HPDE6-E6E7 (cell line): ENCODE measurements around the gene CPLANE2.
"Not testable (repeated sequence)": the region's sequence is repeated elsewhere in the genome, so short reads cannot be mapped to it uniquely, and the experiment has no call there.

Source experiments
- DNase-seq: peaks from one replicate; pipeline ENCODE4 v3.0.0; 2011; ENCODE audit warnings: missing footprints; ENCODE audit errors: extremely low spot score

Gene CPLANE2, protein sequence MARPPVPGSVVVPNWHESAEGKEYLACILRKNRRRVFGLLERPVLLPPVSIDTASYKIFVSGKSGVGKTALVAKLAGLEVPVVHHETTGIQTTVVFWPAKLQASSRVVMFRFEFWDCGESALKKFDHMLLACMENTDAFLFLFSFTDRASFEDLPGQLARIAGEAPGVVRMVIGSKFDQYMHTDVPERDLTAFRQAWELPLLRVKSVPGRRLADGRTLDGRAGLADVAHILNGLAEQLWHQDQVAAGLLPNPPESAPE

GRCh38 chr1:16236511-16237342, at the start of gene CPLANE2:
CPLANE2 (minus strand) TSS chr1:16237183; CDS start chr1:16236742, 441 bp downstream.
- peak; percentile 90 for DNase-seq

GRCh38 chr1:16286122-16286521, 49.1 kb upstream of the CPLANE2 start:
- DNase-seq, result no peak

- no peak for DNase-seq
These were observed 44.8 kb upstream of the CPLANE2 start for GRCh38 chr1:16281765-16282164.

DNA sequence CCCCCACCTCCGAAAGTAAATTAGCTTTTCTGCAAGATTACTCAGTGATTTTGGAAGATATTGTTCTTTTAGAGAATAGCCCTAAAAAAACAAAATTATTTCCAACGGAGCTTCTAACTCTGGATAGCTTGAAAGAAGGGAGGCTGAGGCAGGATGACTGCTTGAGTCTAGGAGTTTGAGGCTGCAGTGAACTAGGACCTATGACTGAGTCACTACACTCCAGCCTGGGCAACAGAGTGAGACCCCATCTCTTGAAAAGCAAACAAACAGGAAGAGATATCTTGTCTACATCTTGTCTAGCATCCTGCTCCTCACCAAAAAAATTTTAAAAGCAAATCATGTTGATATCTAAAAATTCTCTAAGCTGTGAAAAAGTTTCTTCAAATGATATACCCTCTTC, 42.2 kb upstream of the CPLANE2 start:
- DNase-seq, result no peak

GRCh38 chr1:16276302-16277030, 39.5 kb upstream of the CPLANE2 start:
- DNase-seq, result no peak

- DNase-seq, result no peak
These were observed 38.6 kb upstream of the CPLANE2 start for GRCh38 chr1:16275591-16275990.

DNA sequence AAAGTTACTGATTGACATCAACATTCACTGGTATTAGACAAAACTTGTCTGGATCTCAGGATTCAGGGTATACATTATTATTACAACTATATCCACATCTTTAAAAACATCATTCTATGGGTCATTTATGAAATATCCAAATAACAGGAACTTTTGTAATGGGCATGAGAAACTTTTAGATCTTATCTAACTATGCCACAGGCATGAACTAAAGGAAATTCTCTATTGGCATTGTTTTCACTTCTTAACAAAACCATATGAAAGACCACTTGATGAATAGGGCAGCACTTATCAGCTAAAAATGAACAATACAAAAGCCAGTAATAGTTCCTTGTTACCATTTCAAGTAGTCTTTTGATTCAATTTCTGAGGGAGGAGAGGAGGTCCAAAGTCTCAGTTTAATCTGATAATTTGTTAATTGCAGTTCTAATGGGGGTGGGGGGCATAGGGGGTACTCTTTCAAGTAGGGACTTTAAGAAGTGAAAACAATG, 30.8 kb upstream of the CPLANE2 start:
- no peak for DNase-seq

DNA sequence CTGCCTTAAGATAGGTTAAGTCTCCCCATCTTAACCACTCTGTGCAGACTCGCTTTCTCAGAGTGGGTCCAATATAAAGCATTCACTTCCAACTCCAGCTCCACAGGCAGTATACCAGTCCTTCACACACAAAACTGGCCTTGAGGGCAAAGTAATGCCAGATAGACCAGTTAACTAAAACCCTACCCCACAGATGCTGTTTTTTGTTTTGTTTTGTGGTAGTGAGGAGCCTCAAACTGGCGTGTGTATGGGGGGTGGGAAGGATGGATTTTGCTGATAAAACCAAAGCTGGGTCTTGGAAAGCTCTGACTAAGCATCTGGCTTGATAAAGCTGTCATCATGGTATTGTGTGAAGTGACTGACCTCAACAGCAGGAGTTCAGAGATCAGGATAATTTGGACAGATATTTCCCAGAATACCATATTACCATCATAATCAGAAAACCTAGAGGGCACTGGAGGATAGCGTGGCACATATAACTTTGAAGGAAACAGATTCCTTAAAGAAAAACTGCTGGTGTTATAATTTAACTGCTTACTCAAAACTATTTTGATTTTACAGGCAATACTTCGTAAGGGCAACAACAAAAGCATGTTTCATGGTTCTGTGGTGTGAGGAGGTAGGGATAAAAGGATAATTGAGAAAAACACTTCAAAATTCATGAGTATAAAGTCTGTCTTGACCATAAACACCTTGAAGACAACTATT, 29.6 kb upstream of the CPLANE2 start:
- DNase-seq, result no peak

DNA sequence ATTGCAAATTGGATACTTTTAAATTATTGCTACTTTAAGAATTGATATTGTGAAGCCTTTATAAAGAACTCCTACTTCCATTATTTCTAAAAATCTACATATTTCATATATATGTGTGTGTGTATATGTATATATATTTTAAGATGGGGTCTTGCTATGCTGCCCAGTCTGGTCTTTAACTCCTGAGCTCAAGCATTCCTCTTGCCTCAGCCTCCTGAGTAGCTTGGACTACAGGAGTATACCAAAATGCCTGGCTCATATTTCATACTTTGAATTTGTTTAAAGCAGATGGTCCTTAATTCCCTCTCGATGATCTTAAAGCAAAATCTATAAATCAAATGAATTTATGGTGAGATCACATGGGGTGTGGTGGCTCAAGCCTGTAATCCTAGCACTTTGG, 25.1 kb upstream of the CPLANE2 start:
- no peak for DNase-seq

DNA sequence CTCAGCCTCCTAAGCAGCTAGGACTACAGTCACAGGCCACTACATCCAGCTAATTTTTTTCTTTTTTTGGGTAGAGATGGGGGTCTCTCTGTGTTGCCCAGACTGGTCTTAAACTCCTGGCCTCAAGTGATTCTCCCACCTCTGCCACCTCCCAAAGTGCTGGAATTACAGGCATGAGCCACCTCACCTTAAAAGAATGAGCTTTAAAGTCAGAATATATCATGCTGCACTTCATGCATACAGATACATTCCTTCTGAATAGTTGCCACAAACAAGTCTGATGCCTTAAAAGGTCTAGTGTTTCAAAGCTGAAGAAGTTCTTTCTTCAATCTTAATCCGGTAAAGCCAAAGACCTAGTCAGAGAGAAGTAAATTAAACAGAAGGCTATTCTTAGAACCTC, 23.8 kb upstream of the CPLANE2 start:
- DNase-seq, result no peak

- DNase-seq, result no peak
These were observed 21.7 kb upstream of the CPLANE2 start for GRCh38 chr1:16258591-16259135.

GRCh38 chr1:16257968-16258367, 21.0 kb upstream of the CPLANE2 start:
- DNase-seq, result no peak

DNA sequence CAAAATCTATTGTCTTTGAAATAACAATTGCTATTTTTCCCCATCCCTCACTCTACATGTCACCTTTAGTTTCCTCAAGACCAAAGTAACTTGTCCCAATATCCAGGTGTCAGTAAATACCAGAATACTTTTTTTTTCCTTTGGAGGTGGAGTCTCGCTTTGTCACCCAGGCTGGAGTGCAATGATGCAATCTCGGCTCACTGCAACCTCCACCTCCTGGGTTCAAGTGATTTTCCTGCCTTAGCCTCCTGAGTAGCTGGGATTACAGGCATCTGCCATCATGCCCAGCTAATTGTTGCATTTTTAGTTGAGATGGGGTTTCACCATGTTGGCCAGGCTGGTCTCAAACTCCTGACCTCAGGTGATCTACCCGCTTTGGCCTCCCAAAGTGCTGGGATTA, 20.6 kb upstream of the CPLANE2 start:
- not testable (repeated sequence) for DNase-seq

DNA sequence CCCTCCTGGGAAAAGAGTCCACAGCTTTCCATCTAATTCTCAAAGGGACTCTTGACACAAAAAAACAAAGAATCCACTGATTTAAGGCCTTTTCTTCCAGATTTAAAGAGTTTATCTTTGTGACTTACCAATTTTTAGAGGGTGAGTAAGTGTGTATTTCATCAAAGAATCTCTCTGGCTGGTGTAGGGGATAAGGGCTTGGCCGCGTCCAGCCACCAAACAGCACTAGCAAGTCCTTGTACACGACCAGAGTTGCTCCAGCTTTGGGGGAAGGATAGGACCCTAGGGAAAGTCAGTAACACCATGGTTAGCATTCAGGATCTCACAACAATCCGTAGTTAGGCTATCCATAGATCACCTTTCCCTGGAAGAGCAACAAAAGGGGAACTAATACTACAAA, 19.5 kb upstream of the CPLANE2 start:
- DNase-seq, result no peak

DNA sequence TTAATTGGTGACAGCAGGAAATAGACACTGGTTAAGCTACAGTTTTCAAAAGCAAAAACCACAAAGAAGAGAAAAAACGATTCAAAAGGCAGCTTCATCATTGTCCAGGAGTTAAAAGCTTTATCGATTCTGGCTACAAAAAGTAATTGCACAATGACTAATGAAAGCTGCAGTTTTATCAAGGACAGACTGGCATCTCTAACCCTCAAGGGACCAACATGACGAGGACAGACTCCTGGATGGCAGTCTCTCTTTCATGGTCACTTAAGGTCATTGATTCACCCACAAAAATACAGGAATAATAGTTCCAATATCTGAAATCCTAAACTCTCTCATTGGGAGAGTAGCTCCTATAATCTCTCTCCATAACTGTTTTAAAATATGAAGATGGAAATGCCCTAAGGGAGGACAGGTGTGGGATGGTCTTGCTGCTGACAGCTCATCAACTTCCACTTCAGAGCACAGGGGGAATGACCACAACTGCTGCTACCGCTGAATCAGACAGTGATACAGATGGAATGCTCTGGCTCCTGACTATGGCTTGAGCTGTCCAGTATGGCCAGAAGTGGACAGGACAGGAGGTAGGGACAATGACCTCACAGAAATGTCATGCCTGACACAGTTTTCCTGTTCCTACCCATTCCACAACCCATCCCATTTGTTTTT, 17.4 kb upstream of the CPLANE2 start:
- no peak for DNase-seq

GRCh38 chr1:16253332-16253922, 16.4 kb upstream of the CPLANE2 start:
- no peak for DNase-seq

GRCh38 chr1:16252912-16253311, 15.9 kb upstream of the CPLANE2 start:
- DNase-seq, result no peak

DNA sequence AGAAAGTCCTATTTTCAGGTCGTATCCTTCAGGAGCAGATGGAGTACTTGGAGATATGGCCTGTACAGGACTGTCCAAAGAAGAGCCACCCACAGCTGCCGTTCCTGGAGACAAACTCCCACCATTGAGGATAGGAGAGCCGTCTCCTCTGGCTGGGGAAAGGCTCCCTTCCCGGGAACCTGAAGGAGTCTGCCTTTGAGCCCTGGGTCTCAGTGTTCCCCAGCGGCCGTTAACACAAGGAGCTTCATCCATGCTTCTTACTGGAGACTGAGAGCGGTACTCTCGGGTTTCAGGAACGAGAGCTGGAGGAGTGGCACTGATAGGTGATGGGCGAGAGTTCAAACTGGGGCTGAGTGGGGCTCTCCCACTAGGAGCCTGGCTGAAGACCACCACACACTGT, 14.4 kb upstream of the CPLANE2 start:
- no peak for DNase-seq

GRCh38 chr1:16250524-16251251, 13.7 kb upstream of the CPLANE2 start:
- DNase-seq, result no peak
